Fibroblast of lung (primary cell): Measurements from ENCODE around the gene NET1. TPM values are rescaled to one million over a fixed set of nuclear protein-coding genes. Genes with fewer than 3 reads are reported as not detected.

ENCODE experiments used
- DNase-seq, 2 donors: peaks; one replicate each; pipeline versions ENCODE4 v3.0.0 to v3.0.0-alpha.2; 2010; ENCODE audit warnings: low read depth in 2 of 2
- H2AFZ ChIP-seq: 2 replicates; pipeline ENCODE4 v1.5.1; 2012; ENCODE audit warnings: low read length, control low read depth, inconsistent platforms
- H3K27ac ChIP-seq: 2 replicates; pipeline ENCODE4 v1.5.1; 2011; ENCODE audit warnings: low read length, control low read depth; ENCODE audit not compliant: insufficient read depth
- H3K27me3 ChIP-seq: 2 replicates; pipeline ENCODE4 v1.5.1; 2011; ENCODE audit warnings: mild to moderate bottlenecking, low read length; ENCODE audit not compliant: control insufficient read depth, insufficient read depth
- H3K36me3 ChIP-seq: 2 replicates; pipeline ENCODE4 v1.5.1; 2011; ENCODE audit warnings: low read length; ENCODE audit not compliant: control insufficient read depth, insufficient read depth
- H3K4me1 ChIP-seq: 2 replicates; pipeline ENCODE4 v1.5.1; 2011; ENCODE audit warnings: low read length; ENCODE audit not compliant: control insufficient read depth, insufficient read depth; ENCODE audit errors: extremely low read depth
- H3K4me2 ChIP-seq: 2 replicates; pipeline ENCODE4 v1.5.1; 2011; ENCODE audit warnings: low read length, control low read depth; ENCODE audit not compliant: insufficient read depth; ENCODE audit errors: extremely low read depth
- H3K4me3 ChIP-seq, 4 experiments: fragments of 200-600 bp in 1 of 4; sonication (generic) in 1 of 4; replicated peaks in 1 of 4; 2 replicates each; pipeline ENCODE4 v1.5.1; 2011 to 2016; ENCODE audit warnings: low read length in 4 of 4, low read depth in 3 of 4, mild to moderate bottlenecking in 3 of 4, control low read depth in 2 of 4, inconsistent platforms in 1 of 4, mixed read lengths in 1 of 4; ENCODE audit not compliant: insufficient read depth in 1 of 4; ENCODE audit errors: control extremely low read depth in 1 of 4
- H3K79me2 ChIP-seq: 2 replicates; pipeline ENCODE4 v1.5.1; 2012; ENCODE audit warnings: mild to moderate bottlenecking, low read length, inconsistent platforms; ENCODE audit not compliant: control insufficient read depth, insufficient read depth
- H3K9ac ChIP-seq: 2 replicates; pipeline ENCODE4 v1.5.1; 2011; ENCODE audit warnings: mild to moderate bottlenecking, low read length, control low read depth; ENCODE audit not compliant: insufficient read depth
- H3K9me3 ChIP-seq: 2 replicates; pipeline ENCODE4 v1.5.1; 2012; ENCODE audit warnings: low read depth, low read length; ENCODE audit not compliant: control insufficient read depth, insufficient read depth
- H4K20me1 ChIP-seq: 2 replicates; pipeline ENCODE4 v1.5.1; 2011; ENCODE audit warnings: low read length; ENCODE audit not compliant: control insufficient read depth, insufficient read depth; ENCODE audit errors: extremely low read depth
- CTCF ChIP-seq, 2 donors: IDR thresholded peaks in 1 of 2; conservative IDR thresholded peaks in 1 of 2; 1 replicate in 1 of 2; 2 replicates in 1 of 2; pipeline ENCODE4 v1.5.1; 2011 to 2012; ENCODE audit warnings: low read length in 2 of 2, control low read depth in 1 of 2, inconsistent platforms in 1 of 2, low read depth in 1 of 2, mild to moderate bottlenecking in 1 of 2
- EZH2 ChIP-seq: IDR thresholded peaks from 2 replicates; pipeline ENCODE4 v1.5.1; 2012; ENCODE audit warnings: low read length, control low read depth, mild to moderate bottlenecking; ENCODE audit errors: missing control alignments
- polyA plus RNA-seq, 2 donors: library from polyadenylated mRNA; depleted of rRNA in 1 of 2; stranded (reverse) in 1 of 2; unstranded in 1 of 2; fragments of >200 nt; gene quantifications; 2 replicates each; pipeline ENCODE4 v1.2.1, GENCODE V29; 2011 to 2012; ENCODE audit warnings: missing spikeins in 1 of 2
- total RNA-seq: library from RNA; depleted of rRNA; stranded (reverse); fragments of >200 nt; gene quantifications from 2 replicates; pipeline ENCODE4 v1.2.1, GENCODE V29; 2014

Gene NET1
- total and polyA plus RNA-seq, 2 donors (not counting 1 experiment from before 2014, with no cell fraction given), result 7.2 to 45.4 TPM

GRCh38 chr10:5424751-5425150, 12.4 kb downstream of the NET1 start:
- Histone ChIP-seq H3K4me2 (no peak overlapping the region), H2AFZ (peak overlapping the region; percentile 2), H3K79me2 (peaks cover 32% of the 10 kb centered on the region), H3K9me3 (no peaks in the 10 kb centered on the region), H3K4me1 (no peaks in the 10 kb centered on the region), H3K27ac (no peak overlapping the region), H3K9ac (no peak overlapping the region), H3K27me3 (no peaks in the 10 kb centered on the region), H4K20me1 (no peaks in the 10 kb centered on the region), H3K4me3 (no peak overlapping the region), H3K36me3 (no peaks in the 10 kb centered on the region)
- no peak for TF ChIP-seq CTCF (conservative IDR thresholded peaks at IDR 0.05 in 1 of 2, IDR thresholded peaks at IDR 0.05 in 1 of 2; ENCODE audit: low read depth in 1 of 2, low read length in 2 of 2)
- no peak for TF ChIP-seq EZH2
- no peak for DNase-seq

GRCh38 chr10:5428133-5428532, 15.8 kb downstream of the NET1 start:
- TF ChIP-seq EZH2 (no peak), CTCF (conservative IDR thresholded peaks at IDR 0.05 in 1 of 2, IDR thresholded peaks at IDR 0.05 in 1 of 2; ENCODE audit: low read depth in 1 of 2, low read length in 2 of 2) (no peak)
- H3K27me3 ChIP-seq, result no peaks in the 10 kb centered on the region
- H3K4me3 ChIP-seq, result no peak overlapping the region
- no peaks in the 10 kb centered on the region for H4K20me1 ChIP-seq
- no peak overlapping the region for H3K4me2 ChIP-seq
- H3K9me3 ChIP-seq, result no peaks in the 10 kb centered on the region
- H3K9ac ChIP-seq, result no peak overlapping the region
- H3K36me3 ChIP-seq, result no peaks in the 10 kb centered on the region
- no peak overlapping the region for H3K27ac ChIP-seq
- H3K79me2 ChIP-seq, result peaks cover 9% of the 10 kb centered on the region
- no peaks in the 10 kb centered on the region for H3K4me1 ChIP-seq
- no peak for DNase-seq
- peak overlapping the region; percentile 49 for H2AFZ ChIP-seq

DNA sequence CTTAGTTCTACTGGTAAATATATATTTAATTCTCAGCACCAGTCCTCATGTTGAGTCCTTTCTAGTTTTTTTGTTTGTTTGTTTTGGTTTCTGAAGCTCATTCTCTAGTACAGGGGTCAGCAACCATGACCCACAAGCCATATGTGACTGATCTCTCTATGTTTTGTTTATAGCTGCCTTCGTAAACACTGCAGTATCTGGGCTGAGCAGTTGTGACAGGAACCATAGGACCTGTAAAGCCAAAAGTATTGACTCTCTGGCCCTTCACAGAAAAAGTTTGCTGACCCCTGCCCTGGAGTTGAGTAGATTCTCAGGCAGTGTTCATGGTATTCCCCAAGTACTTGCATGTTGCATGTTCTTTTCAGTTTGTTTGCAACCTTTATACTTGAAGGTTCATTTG, 20.8 kb downstream of the NET1 start:
- Histone ChIP-seq H3K4me1 (no peaks in the 10 kb centered on the region), H3K4me3 (no peak overlapping the region), H3K9ac (no peak overlapping the region), H3K27me3 (no peaks in the 10 kb centered on the region), H2AFZ (peak overlapping the region; percentile 45), H3K27ac (no peak overlapping the region), H3K9me3 (no peaks in the 10 kb centered on the region), H4K20me1 (no peaks in the 10 kb centered on the region), H3K4me2 (no peak overlapping the region), H3K79me2 (no peaks in the 10 kb centered on the region), H3K36me3 (no peaks in the 10 kb centered on the region)
- no peak for TF ChIP-seq CTCF (conservative IDR thresholded peaks at IDR 0.05 in 1 of 2, IDR thresholded peaks at IDR 0.05 in 1 of 2; ENCODE audit: low read depth in 1 of 2, low read length in 2 of 2)
- DNase-seq, result no peak
